ENCODE data around the gene RSPH6A.

DNA sequence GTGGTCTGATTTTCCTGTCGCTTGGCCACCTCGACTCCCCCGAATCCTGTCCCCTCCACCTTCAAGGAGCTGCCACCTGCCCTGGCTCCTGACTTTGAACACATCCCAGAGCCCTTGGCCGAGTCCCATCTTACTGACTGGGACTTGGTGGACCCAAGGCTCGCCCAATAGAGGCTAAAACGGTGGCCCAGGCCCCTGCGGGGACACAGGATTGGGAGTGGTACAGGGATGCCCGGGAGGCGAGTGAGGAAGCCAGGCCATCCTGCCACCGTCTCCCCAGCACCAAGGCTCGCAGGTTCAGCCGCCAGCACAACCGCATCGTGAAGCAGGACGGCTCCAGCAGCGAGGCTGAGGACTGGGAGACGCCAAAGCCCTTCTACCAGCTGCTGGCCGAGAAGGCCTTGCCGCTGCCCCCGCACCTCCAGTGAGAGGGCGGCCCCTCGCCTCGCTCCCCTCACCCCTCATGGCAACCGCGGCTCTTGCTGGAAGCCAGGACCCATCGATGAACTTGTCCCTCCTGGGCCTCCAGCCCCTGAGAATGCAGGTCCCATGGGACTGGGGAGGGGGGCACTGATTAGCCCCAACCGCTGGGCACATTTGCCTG is 51.3 kb downstream of the RSPH6A start:
- TF ChIP-seq, protein P1, sequence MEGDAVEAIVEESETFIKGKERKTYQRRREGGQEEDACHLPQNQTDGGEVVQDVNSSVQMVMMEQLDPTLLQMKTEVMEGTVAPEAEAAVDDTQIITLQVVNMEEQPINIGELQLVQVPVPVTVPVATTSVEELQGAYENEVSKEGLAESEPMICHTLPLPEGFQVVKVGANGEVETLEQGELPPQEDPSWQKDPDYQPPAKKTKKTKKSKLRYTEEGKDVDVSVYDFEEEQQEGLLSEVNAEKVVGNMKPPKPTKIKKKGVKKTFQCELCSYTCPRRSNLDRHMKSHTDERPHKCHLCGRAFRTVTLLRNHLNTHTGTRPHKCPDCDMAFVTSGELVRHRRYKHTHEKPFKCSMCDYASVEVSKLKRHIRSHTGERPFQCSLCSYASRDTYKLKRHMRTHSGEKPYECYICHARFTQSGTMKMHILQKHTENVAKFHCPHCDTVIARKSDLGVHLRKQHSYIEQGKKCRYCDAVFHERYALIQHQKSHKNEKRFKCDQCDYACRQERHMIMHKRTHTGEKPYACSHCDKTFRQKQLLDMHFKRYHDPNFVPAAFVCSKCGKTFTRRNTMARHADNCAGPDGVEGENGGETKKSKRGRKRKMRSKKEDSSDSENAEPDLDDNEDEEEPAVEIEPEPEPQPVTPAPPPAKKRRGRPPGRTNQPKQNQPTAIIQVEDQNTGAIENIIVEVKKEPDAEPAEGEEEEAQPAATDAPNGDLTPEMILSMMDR (IDR thresholded peaks at IDR 0.05): no peak
- TF ChIP-seq POLR2A (IDR thresholded peaks at IDR 0.05): no peak
